ENCODE measurements around the gene CTDSPL. TPM values are rescaled to one million over a fixed set of nuclear protein-coding genes. Genes with fewer than 3 reads are reported as not detected.
"Not testable (repeated sequence)": the region's sequence is repeated elsewhere in the genome, so short reads cannot be mapped to it uniquely, and the experiment has no call there.

The CTDSPL gene
- total RNA-seq, 1 donor, result 37.4 TPM

- no peak for DNase-seq (ENCODE audit: low read depth in 2 of 3, low spot score in 2 of 3)
Observed at GRCh38 chr3:38028621-38029361, 167.1 kb downstream of the CTDSPL start.

- DNase-seq (ENCODE audit: low read depth in 2 of 3, low spot score in 2 of 3), result peak in 2 of 3 donors; percentile 22 to 24
Observed at GRCh38 chr3:38029400-38030125, 167.9 kb downstream of the CTDSPL start, which contains the start of gene PLCD1. TSS of gene PLCD1 (minus strand) at chr3:38029642. CDS start at chr3:38029539, 103 bp downstream.

GRCh38 chr3:38030126-38031021 is 168.7 kb downstream of the CTDSPL start:
- no peak for DNase-seq (ENCODE audit: low read depth in 2 of 3, low spot score in 2 of 3)

- DNase-seq (ENCODE audit: low read depth in 2 of 3, low spot score in 2 of 3), result peak in 2 of 3 donors; percentile 40 to 43
Observed at GRCh38 chr3:38031022-38031994, 169.6 kb downstream of the CTDSPL start.

- DNase-seq (ENCODE audit: low read depth in 2 of 3, low spot score in 2 of 3), result no peak
Observed at GRCh38 chr3:38032328-38032865, 170.7 kb downstream of the CTDSPL start.

- not testable (repeated sequence) for DNase-seq (ENCODE audit: low read depth in 2 of 3, low spot score in 2 of 3)
Observed at GRCh38 chr3:38033586-38033985, 171.9 kb downstream of the CTDSPL start.

Small RNA genes lying within 50 kb of the gene (small RNA-seq; reads per million reads assigned to genes)
- gene MIR26A1 (145 reads per million, percentile 97 among the genes with 10 or more reads in this experiment), gene RF00019 (not detected)

Other genes starting within 250 kb of the CTDSPL start
- 38.5 TPM for gene VILL, start 128.9 kb downstream of the CTDSPL start, total RNA-seq
- 12.1 TPM for gene PLCD1, start 167.8 kb downstream of the CTDSPL start, total RNA-seq
- gene DLEC1, start 177.3 kb downstream of the CTDSPL start, total RNA-seq, result 0.54 TPM